PC-9 (cell line): Measurements from ENCODE around the gene DISC1. TPM values are rescaled to one million over a fixed set of nuclear protein-coding genes. Genes with fewer than 3 reads are reported as not detected.

Source experiments
- BruUV-seq: library from RNA; stranded (reverse); fragments of 400-500 nt; replicated peaks from 2 replicates; lab custom pipeline; 2021; lab: Mats Ljungman, UMichigan
- CTCF ChIA-PET: fragments of 300-600 bp; sonication (Branson Sonifier 250); formaldehyde crosslinking; loops from one replicate; lab custom pipeline; 2022; ENCODE audit warnings: antibody characterized with exemption; lab: Charles Lee
- POLR2A ChIA-PET: fragments of 300-600 bp; sonication (Branson Sonifier 250); formaldehyde crosslinking; loops from one replicate; lab custom pipeline; 2022; ENCODE audit warnings: antibody characterized with exemption; ENCODE audit not compliant: unreplicated experiment; lab: Charles Lee
- DNase-seq, 2 experiments: peaks; one replicate each; pipeline versions ENCODE4 v3.0.0 to v3.0.0-alpha.2; 2015 to 2022; ENCODE audit warnings: mixed read lengths in 1 of 2
- H2AFZ ChIP-seq: fragments of 200-600 bp; sonication (generic); 2 replicates; pipeline ENCODE4 v1.8.1; 2017; ENCODE audit warnings: antibody characterized with exemption
- H3F3A ChIP-seq: fragments of 200-600 bp; sonication (generic); 2 replicates; pipeline ENCODE4 v1.8.1; 2017; ENCODE audit warnings: antibody characterized with exemption, mild to moderate bottlenecking, low read depth; ENCODE audit not compliant: insufficient read depth
- H3K27ac ChIP-seq: fragments of 200-600 bp; sonication (generic); 2 replicates; pipeline ENCODE4 v1.6.1; 2016; ENCODE audit warnings: mixed run types
- H3K27me3 ChIP-seq: fragments of 200-600 bp; sonication (generic); 2 replicates; pipeline ENCODE4 v1.6.1; 2016; ENCODE audit warnings: low read depth, mixed run types; ENCODE audit not compliant: insufficient read depth
- H3K36me3 ChIP-seq: fragments of 200-600 bp; sonication (generic); 2 replicates; pipeline ENCODE4 v1.6.1; 2016; ENCODE audit warnings: low read depth, mixed run types
- H3K4me1 ChIP-seq: fragments of 200-600 bp; sonication (generic); replicated peaks from 2 replicates; pipeline ENCODE4 v1.6.1; 2016; ENCODE audit warnings: mixed run types; ENCODE audit not compliant: insufficient read depth
- H3K4me2 ChIP-seq: fragments of 200-600 bp; sonication (generic); 2 replicates; pipeline ENCODE4 v1.6.1; 2017; ENCODE audit warnings: mixed run types
- H3K4me3 ChIP-seq: fragments of 200-600 bp; sonication (generic); 2 replicates; pipeline ENCODE4 v1.6.1; 2016; ENCODE audit warnings: mixed run types
- H3K79me2 ChIP-seq: fragments of 200-600 bp; sonication (generic); 2 replicates; pipeline ENCODE4 v1.6.1; 2017; ENCODE audit warnings: low read depth, mixed run types
- H3K9me2 ChIP-seq: fragments of 200-600 bp; sonication (generic); 2 replicates; pipeline ENCODE4 v1.8.1; 2017; ENCODE audit warnings: mild to moderate bottlenecking; ENCODE audit not compliant: insufficient read depth
- H3K9me3 ChIP-seq: fragments of 200-600 bp; sonication (generic); 2 replicates; pipeline ENCODE4 v1.8.1; 2016; ENCODE audit warnings: low read depth; ENCODE audit not compliant: insufficient read depth
- H4K20me1 ChIP-seq: fragments of 200-600 bp; sonication (generic); 2 replicates; pipeline ENCODE4 v1.8.1; 2017; ENCODE audit not compliant: insufficient read depth
- CTCF ChIP-seq: fragments of 200-600 bp; sonication (generic); conservative IDR thresholded peaks from 2 replicates; pipeline ENCODE4 v1.6.1; 2017; ENCODE audit warnings: mixed run types, antibody characterized with exemption, mild to moderate bottlenecking, moderate library complexity
- EZH2 ChIP-seq: fragments of 200-600 bp; sonication (generic); IDR thresholded peaks from 2 replicates; pipeline ENCODE4 v1.8.0; 2017; ENCODE audit warnings: antibody characterized with exemption, low read depth
- intact Hi-C: fragments of 100-400 bp; cut with micrococcal nuclease; formaldehyde crosslinking; loops from one replicate; pipeline ENCODE4 v1.10.0; 2022; ENCODE audit not compliant: unreplicated experiment
- total RNA-seq: library from RNA; stranded (reverse); gene quantifications from 2 replicates; pipeline ENCODE4 v1.2.3, GENCODE V29; 2021

DISC1 gene
- total RNA-seq, 1 experiment from 2014 or later, result 7.4 TPM

DNA sequence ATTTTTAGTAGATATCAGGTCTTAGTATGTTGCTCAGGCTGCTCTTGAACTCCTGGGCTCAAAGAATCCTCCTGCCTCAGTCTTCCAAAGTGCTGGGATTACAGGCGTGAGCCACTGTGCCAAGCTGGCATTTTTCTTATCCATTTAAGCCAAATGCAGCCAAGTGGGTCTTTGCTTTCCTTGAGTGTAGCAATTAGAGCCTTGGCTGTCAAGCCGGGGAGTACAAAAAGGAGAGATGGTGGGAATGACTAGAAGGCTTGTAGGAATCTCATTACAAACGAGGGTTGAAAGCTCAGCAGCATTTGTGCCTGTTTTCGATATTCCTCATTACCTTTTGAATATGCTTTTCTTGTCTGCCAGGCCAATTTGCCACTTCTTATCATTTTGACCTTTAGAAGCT is 140.9 kb downstream of the DISC1 start:
- Histone ChIP-seq H3K4me3 (no peak overlapping the region), H3K79me2 (no peaks in the 10 kb centered on the region), H3K27me3 (no peaks in the 10 kb centered on the region), H3K36me3 (no peaks in the 10 kb centered on the region), H2AFZ (no peak overlapping the region), H4K20me1 (no peaks in the 10 kb centered on the region), H3K9me2 (no peaks in the 10 kb centered on the region), H3K4me2 (no peak overlapping the region), H3K4me1 (peaks cover 1% of the 10 kb centered on the region), H3K27ac (no peak overlapping the region), H3K9me3 (no peaks in the 10 kb centered on the region), H3F3A (peaks cover under 1% of the 10 kb centered on the region; the same call in 1 of the 2 replicates)
- no peak for DNase-seq
- intact Hi-C loops, result no loop called here
- POLR2A ChIA-PET, result no interaction called here
- BruUV-seq, result no TSS peak
- TF ChIP-seq EZH2, result no peak
- no peak for TF ChIP-seq CTCF
- CTCF ChIA-PET, result no interaction called here

DNA sequence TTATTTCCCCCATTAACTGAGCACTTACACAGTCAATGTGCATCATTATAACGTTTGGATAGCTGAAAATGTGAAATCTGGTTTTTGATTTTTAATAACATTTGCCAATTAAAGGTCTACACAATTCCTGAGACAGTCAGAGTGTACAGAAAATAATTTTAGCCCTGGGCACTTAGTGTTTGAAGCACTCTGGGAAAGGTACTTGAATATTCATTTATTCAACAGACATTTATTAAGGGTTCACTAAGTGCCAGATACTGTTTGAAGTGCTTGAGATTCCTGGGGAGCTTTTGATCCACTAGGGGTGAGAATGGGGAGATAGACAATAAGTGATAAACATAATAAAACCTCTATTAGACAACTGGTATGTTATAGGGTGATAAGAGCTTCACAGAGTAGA is 141.8 kb downstream of the DISC1 start:
- H3K36me3 ChIP-seq, result no peaks in the 10 kb centered on the region
- H3K4me2 ChIP-seq, result no peak overlapping the region
- ChIA-PET CTCF (no interaction called here), POLR2A (no interaction called here)
- H2AFZ ChIP-seq, result no peak overlapping the region
- no peaks in the 10 kb centered on the region for H3K9me3 ChIP-seq
- no peak overlapping the region for H3K4me3 ChIP-seq
- no TSS peak for BruUV-seq
- no peaks in the 10 kb centered on the region for H3K27me3 ChIP-seq
- H3K27ac ChIP-seq, result no peak overlapping the region
- intact Hi-C loops, result no loop called here
- no peaks in the 10 kb centered on the region for H4K20me1 ChIP-seq
- no peaks in the 10 kb centered on the region for H3K79me2 ChIP-seq
- peaks cover 11% of the 10 kb centered on the region for H3K4me1 ChIP-seq
- no peaks in the 10 kb centered on the region for H3K9me2 ChIP-seq
- peaks cover 4% of the 10 kb centered on the region; the same call in 1 of the 2 replicates for H3F3A ChIP-seq
- TF ChIP-seq EZH2 (no peak), CTCF (no peak)
- DNase-seq, result no peak

- H3K4me3 ChIP-seq, result no peak overlapping the region
- no peaks in the 10 kb centered on the region; the same call in 1 of the 2 replicates for H3K9me2 ChIP-seq
- H3K27me3 ChIP-seq, result no peaks in the 10 kb centered on the region
- H3K27ac ChIP-seq, result no peak overlapping the region
- DNase-seq, result no peak
- H3K36me3 ChIP-seq, result no peaks in the 10 kb centered on the region
- intact Hi-C loops, result no loop called here
- POLR2A ChIA-PET, result no interaction called here
- BruUV-seq, result no TSS peak
- peaks cover 13% of the 10 kb centered on the region for H3K4me1 ChIP-seq
- no peaks in the 10 kb centered on the region for H3K9me3 ChIP-seq
- no peak overlapping the region for H3K4me2 ChIP-seq
- no peak overlapping the region for H2AFZ ChIP-seq
- no peaks in the 10 kb centered on the region for H3K79me2 ChIP-seq
- CTCF ChIA-PET, result no interaction called here
- peaks cover 4% of the 10 kb centered on the region; the same call in 1 of the 2 replicates for H3F3A ChIP-seq
- TF ChIP-seq CTCF (no peak), EZH2 (no peak)
- no peaks in the 10 kb centered on the region for H4K20me1 ChIP-seq
These were observed 144.1 kb downstream of the DISC1 start for GRCh38 chr1:231770506-231771175.
